ENCODE data around the gene BCL11B.
A peak's percentile ranks its signal among the peaks of the same experiment; 100 is the strongest.
"Not testable (repeated sequence)": the region's sequence is repeated elsewhere in the genome, so short reads cannot be mapped to it uniquely, and the experiment has no call there.

The BCL11B gene

DNA sequence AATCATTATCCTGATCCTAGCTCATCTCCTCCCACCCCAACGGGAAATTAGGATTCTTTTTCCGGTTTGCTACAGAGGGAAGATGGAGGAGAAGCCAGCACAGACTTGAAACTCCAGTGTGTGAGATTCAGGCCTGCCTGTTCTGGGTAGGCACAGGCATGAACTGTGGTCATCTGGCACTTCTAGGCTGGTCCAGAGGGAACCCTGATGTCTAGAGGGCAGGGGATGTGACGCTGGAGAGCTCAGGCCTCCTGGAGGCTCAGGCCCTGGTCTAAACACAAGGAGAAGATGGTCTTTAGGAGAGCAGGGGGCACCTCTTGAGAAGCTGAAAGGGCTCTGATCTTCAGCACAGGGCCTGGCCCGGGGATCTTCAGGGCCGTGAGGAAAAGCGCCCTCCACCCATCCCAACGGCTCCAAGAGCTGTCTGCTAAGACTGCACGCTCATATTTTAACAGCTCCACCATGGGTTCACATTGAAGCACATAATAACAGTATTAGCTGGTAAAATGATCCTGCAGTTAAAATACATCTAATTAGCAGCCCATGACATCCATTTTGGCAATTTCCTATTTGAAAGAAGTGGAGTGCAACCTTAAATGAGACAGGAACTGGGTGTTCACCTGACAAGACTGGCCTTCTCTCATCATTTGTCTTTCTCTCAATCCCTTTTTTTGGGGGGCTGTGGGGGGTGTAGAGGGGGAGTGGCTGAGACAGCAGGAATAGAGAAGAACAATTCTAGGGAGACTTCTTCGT is 35.4 kb downstream of the BCL11B start:
- ATAC-seq = no peak

DNA sequence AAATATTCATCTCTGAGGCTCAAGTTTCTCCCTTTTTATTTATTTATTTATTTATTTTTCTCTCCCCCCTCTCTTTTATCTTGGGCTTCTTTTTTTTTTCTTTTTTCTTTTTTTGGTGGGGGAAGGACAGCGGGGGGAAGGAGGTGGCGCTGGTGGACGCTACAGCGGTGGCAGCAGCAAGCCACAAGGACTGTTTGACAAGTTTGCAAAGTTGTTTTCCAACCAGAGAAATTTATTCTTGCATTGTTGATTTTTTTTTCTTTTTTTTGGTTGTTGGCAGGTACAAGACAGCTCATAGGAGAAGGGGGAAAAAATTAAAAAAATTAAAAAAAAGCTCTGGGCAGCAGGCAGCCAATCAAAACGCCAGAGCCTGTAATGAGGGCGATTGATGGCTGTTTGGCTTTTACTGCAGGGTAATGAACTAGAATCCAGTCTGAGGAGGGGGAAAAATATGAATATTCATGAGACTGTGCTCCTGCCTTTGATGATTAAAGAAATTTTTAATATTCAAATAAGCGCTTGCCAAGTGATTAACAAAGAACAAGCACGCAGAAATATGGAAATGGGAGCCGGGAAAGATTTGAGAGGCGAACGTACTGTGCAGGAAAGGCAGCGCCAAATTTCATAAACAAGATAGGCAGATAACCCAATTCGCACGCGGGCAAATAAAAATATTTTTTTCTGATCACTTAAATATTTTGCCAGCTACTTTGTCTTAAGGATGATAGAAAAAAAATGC is 36.2 kb downstream of the BCL11B start:
- ATAC-seq = no peak

DNA sequence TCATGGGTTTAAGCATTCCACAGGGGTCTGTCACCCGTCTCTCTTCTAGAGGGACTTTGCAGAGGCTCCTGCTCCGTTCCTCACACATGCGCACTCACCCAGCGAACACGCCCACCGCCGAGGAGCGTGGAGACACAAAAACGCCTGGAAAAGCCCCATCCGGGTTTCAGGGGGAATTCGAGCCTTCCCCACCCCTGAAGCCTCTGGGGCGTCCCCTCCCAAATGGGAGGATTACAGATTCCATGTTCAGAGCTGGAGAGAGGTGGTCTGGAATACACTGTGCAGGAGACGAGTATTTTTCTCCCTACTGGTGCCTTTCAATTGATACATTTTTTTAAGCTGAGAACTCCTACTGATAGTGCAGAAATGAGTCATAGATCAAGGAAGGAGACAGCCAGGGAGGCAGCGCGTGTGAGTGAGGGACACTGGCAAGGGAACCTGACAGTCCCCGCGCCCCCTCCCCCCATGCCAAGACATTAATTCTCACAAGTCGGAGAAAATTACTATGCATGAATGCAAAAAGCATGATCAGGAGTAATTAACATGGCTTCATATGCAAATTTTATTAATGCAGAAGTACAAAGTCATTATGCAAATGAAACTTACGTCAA is 36.9 kb downstream of the BCL11B start:
- ATAC-seq = peak; percentile 55 to 60

DNA sequence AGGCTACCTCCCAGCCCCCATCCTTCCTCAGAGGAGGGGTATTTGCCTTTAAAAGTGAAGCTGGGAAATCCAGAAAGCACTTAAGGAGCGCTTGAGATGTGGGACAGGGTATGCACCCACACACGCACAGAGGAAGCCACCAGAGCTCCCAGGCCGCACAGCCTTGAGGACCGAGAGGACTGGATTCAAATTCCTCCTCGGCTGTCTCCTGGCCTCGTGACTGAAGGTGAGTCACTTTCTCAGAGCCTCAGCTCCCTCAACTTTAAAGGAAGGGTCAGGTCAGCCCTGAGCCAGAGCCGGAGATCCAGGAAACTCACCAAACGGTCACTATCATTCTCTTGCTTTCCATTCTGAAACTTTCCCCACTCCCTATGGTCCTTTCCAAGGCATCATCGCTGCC is 37.6 kb downstream of the BCL11B start:
- no peak for ATAC-seq

DNA sequence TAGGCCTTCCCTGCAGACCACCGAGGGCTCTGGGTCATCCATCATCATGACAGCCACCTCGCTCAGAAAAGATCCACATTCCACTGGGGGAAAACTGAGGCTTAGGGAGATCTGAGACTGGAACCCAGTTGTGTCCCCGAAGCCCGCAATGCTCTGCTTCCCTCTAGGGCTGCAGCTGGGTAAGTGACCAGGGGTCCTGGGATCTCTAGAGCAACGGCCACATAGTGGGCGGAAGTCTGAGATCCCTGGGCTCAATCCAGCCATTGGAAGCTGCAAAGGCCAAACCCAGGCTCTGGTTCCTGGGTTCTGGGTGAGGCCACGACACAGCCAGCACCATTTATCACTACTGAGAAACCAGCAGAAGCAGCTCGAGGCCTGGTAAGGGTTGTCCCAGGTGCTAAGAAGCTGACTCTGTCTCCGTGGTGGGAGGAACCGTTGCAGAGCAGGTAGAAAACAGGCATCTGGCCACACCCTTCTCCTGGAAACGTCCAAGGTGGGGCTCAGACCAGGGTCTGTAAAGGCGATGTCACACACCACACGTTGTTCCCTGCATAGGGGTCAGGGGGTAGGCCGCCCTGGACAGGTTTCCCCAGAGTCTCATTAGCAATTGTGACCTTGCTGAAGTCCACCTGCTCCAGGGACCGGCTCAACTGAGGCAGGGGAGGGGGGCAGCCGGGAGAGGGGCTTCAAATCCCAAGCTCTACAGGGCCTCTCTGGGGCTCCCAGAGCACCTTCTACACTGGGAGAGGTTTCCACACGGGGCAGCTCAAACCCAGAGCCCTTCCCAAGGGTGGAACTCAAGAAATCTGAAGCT is 38.6 kb downstream of the BCL11B start:
- ATAC-seq = no peak

DNA sequence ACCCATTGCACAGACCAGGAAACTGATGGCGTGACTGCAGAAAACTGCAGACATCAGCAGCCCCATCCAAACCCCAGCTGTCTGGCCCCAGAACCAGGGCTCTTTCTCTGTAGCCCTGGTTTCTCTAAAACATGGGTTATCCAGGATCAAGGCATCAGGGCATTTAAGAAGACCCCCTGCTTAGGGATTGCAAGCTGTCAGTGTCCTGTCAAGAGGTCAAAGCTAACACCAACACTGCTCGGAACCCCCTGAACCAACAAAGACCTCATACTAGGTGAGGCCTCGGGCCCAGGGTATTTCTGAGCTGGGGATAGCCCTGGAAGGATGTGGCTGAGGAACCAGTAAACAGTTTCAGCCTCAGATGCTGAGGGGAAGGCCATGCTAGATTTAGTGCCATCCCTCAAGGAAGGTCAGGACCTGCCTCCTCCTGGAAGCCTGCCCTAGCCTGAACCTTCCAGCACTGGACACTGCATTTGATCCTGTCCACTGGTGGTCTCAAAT is 39.2 kb downstream of the BCL11B start:
- ATAC-seq = no peak

DNA sequence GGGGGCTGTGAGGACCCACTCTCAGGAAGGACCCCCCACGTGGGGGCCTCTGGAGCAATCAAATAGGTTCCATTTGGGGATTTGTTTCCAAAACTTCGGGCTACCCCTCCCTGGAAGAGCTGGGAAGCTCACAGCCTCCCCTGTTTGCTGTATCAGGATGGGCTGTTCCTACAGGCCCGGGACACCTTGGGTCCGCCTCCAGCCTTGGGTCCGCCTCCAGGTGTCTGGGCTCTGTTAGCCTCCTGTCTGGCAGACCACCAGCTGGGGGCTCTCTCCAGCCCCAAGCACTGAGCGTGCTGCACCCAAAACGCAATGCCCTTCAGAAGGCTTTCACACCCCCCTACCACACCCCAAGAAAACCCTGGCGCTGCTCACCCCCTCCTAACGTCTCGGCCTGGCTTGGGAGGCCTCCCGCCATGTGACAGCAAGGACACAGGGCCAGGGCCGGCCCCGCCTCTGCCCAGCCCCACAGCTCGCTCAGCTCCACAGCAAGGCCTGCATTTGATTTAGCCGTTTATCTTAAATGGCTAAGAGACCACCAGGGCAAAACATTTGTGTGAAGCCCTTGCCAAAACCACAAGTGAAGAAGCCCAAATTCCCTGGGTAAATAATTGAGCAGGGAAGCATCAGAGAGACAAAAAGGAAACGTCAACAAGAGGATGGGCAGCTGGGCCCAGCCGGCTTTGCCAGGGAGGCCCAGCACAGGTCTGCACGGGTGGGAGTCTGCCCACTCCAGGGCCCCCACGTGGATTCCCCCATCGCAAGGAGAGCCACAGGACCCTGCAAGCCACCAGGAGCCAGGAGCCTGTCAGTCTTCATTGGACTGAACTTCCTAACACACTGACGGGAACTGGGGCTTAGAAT is 39.9 kb downstream of the BCL11B start:
- no peak for ATAC-seq

DNA sequence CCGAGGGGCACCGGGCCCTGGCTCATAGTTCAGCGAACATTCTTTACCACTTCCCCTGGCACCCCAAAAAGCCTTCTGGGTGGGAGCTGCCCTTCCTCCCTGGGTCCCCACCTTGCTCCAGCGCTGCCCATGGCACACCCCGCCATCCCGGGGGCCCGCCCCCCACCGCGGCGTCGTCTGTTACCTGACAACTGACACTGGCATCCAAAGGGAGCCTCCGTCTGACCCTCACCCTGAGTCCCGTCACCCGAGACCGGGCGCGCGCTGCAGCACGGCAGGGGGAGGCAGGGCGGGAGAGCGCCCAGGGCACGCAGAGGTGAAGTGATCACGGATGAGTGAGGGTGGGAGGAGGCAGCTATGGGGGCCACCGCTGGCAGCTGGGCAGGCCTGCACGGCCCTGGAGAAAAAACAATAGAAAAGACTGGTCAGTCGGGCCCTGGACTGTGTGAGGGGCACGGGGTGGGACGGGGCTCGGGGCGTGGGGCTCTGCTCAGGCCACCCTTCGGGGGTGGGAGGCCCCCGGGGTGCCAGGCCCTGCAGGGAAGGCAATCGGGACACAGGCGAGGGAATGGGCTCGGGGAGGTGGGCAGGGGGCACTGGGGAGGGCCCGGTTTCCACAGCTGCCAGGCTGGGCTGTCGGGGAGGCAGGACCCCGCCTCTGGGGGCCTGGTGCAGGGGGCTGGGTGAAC is 40.7 kb downstream of the BCL11B start:
- no peak for ATAC-seq

DNA sequence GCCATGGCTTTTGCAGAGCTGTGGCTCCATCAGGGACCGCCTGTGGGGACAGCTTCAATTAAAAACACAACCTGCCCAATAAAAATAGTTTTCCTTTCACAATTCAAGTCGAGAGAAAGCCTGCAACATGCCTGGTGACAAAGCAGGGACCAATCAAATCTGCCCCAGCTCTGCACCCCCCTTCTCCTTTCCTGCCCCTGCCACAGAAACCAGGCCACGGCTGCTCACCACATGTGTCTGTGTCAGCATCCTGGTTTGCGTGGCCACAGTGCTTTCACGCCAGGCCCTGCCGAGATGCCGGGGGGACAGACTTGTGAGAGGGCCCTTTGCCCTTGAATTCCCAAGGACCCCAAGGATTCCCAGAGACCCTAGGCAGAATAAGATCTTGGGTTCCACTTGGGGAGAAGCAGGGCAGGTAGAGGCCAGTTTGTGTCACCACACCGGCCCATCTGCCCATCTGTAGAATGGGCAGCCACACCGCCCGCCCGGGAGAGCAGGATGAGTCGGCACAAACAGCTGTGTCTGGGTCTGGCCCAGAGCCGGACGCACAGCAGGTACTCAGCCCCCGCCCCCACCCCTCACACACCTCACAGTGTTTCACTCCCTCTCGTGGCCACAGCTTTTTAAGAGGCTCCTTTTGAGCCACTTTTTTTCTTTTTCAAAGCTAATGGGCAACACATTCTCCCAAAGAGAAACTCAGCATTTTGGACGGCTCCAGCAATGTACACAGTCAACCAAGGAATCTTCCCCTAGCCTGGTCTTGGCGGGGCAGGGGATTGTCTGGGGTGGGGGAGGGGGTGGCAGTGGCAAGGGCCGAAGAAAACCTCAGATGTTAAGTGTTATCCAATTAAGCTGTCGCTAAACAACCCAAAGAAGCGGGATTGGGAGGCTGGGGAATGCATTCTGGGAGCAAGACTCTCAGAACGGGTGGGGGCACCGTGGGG is 41.5 kb downstream of the BCL11B start:
- peak; percentile 65 to 73 for ATAC-seq

DNA sequence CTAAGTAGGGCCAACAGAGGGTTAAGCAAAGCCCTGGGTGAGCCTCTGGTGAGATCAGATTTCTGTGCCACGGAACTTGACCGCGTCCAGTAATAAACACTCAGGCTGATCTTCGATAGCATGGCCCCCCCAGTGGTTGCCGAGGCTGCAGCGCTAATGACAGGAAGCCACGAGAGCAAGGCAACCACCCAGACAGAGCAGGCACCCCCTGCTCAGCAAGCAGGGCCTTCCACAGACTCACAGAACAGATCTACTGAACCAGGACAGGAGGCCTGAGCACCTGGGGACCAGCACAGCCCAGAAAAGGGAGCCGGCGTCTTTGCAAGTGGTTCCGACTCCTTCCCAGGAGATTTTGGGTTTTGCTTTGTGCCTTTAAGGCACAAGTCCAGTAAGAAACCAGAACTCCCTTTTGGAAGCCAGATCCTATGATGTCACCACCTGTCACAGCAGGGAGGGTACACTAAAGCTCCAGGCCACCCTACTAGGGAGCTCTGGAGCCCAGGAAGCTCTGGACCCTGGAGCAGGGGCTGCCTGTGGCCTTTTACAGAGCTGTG is 42.3 kb downstream of the BCL11B start:
- peak in 1 of 2 donors; percentile 15 for ATAC-seq

DNA sequence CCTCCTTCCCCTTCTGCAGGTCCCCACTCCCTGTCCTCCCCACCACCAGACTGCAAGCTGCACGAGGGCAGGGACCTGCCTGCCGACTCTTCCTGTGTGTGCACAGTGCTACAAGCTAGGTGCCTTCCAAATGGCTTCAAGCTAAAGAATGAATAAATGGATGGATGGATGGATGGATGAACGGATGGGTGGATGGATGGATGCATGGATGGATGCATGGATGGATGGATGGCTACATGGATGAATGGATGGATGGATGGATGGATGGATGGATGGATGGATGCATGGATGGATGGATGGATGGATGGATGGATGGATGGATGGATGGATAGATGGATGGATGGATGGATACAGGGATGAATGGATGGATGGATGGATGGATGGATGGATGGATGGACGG is 43.2 kb downstream of the BCL11B start:
- ATAC-seq = not testable (repeated sequence)

DNA sequence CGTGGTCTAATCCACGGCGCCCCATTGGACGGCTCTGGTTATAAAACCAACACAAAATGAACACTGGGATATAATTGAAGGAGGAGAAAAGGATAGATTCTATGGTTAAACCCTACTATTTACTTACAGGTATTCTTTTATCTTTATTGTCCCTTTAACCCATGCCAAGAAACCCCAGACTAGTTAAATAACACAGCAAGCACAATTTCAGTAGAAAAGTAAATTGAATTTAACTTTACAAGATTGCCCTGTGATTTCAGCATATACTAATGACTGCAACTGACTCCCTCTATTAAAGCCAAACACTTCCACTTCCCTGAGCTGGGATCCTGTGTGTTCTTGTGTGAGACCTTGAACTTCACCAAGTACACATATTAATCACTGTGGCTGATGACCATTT is 45.3 kb downstream of the BCL11B start:
- peak in 1 of 2 donors; percentile 15 for ATAC-seq

DNA sequence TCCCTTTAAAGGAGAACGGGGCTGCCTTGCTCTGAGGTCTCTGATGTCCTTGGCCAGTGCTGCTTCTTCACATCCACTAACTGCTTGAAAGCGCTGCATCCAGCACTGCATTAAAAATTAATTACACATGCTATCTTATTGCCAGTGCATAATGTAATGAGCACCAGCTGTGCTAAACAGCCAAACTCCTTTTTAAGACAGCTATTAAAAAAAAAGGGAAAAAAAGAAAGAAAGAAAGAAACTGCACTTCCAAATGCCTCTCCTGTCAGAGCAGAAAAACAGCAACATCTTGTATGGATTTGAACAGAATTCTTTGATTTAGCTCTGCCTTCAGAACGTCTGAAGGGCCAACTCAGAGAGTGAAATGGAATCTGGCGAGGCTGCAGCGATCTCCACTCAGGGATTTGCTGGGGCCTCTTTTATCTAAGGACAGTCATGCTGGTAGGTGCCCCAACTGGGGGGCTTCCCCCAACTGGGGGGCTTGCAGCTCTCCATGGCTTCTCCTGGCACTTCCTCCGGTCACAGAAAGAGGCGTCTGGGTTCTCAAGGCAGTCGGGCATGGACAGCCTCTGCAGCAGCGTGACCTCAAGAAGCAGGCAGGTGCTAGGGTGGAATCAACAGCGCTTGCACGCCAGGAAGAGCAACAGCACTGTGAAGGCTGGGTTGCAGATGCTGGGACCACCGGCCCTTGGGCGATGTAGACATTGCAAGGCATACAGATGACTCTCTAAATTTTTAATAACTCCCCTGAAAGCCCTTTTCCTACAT is 46.4 kb downstream of the BCL11B start:
- ATAC-seq = no peak

DNA sequence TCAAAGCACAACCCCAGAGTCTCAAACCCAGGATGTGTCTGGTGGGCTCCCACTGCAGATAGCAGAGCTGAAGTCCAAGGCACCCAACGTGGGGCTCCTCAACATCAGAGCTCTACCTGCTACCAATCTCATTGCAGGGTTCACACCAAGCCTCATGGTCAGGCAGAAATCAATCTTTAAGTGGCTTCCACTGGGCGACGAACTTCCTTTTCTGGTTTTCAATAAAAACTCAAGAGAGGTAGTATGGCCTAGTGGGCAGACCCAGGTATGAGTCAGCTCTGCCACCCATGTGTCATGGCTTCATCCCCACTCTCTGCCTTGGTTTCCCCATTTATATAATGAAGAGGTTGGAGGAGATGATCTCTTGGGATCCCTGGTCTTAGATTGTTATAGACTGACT is 47.0 kb downstream of the BCL11B start:
- no peak for ATAC-seq

DNA sequence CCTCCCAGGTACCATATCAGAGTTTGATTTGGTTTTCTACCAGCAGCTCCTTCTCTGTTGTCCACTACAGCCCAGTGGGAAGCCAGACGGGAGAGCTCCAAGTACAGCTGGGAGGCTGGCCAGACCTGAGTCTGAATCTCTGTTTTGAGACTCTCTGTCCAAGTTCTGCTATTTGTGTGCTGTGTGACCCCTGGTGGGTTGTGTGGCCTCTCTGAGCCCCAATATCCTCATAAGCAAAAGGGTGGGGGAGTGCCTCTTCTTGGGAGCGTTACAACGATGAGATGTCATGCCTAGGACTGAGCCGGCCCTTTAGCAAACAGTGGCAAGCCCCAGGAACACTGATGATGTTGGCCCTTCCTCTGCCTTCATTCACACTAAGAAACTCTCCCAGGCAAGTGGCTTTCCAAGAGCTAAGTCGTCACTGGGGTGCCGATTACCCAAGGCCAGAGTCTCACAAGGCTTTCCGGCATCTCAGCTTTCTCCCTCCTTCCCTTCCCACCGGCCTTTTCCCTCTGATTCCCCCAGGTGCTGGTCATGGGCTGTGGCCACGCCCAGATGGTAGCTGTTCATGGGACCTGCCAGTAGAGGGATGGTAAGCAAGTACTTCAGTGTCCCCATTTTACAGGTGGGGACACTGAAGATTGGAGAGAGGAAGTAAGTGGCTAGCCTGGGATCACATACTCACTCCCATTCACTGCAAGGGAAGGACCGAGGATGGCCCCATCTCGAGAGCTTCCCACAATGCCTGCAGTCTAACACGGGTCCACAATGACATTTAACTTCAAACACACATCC is 47.7 kb downstream of the BCL11B start:
- ATAC-seq = peak in 1 of 2 donors; percentile 33

DNA sequence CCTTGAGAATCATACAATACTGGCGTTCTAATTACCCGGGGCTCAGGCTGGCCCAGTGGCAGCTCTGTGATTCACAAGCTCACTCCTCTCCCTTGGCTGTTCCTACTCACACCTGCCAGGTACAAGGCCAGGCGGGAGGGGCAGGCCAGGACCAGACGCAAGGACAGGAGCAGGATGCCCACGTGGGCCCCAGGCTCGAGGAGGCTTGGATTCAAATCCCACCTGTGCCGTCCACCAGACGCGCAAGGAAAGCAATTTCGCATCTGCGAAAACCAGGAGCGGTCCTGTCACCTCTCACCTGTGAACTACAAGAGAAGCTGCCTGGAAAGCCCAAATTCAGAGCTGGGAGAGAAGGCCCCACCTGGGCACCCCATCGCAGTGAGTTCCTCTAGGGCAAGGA is 50.6 kb downstream of the BCL11B start:
- no peak for ATAC-seq

DNA sequence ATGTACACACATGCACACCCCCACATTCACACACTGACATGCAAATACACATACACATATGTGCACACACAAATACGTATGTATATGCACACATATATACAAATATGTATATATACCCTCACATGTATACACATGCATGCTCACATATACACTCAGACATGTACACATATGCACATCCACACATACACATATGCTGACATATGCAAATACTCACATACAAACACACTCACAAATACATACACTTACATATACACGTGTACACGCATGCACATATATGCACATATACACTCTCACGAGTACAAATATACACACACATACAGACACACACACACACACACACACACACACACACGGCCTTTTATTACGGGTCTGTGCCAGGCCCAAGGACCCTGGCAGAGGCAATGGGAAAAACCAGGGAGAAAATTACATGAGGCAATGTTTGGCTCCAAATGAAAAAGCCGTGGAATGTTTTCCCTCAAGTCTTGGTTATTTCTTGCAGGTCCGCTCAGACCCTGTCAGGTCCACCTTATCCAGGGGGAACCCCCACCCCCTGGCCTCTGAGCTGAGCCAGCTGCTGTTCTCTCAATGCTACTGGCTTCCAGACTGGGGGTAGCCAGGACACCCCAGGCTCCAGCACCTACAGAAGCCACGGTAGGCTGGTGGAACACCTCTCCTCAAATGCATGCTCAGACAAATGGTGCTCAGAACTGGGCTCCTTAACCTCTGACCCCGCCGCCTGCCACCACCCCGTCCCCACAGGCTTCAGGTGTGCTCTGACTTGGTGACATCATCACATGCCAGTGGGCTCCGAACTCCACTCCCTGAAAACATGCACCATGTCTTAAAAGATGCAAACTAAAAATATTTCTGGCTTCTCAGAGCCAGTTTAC is 54.7 kb downstream of the BCL11B start:
- no peak for ATAC-seq

All from activated CD4-positive, CD25-positive, alpha-beta regulatory T cell treated with anti-CD3 and anti-CD28 coated beads, Interleukin-2, amount 50 U/mL, for 24 hours (primary cell).